Kidney (tissue), 14 donors: ENCODE data around the gene CCNL1. TPM values are rescaled to one million over a fixed set of nuclear protein-coding genes. Genes with fewer than 3 reads are reported as not detected.

Source experiments
- DNase-seq, 5 donors: peaks; one replicate each; pipeline ENCODE4 v3.0.0-alpha.2; 2013 to 2020
- FAIRE-seq: peaks from 2 replicates; lab custom pipeline; 2012; peaks lifted over from hg19 to GRCh38; lab: Jason Lieb, UNC
- H3K27ac ChIP-seq, 2 donors: one replicate each; pipeline ENCODE4 v1.7.0; 2013; ENCODE audit warnings: low read depth in 2 of 2, low read length in 2 of 2, inconsistent platforms in 1 of 2
- H3K27me3 ChIP-seq: one replicate; pipeline ENCODE4 v1.7.1; 2013; ENCODE audit warnings: low read length, inconsistent platforms; ENCODE audit not compliant: control insufficient read depth, insufficient read depth
- H3K36me3 ChIP-seq, 3 donors: one replicate each; pipeline versions ENCODE4 v1.7.0 to v1.7.1; 2013; ENCODE audit warnings: low read length in 3 of 3, control low read depth in 1 of 3, inconsistent platforms in 1 of 3; ENCODE audit not compliant: insufficient read depth in 3 of 3, control insufficient read depth in 2 of 3
- H3K4me1 ChIP-seq, 3 donors: one replicate each; pipeline versions ENCODE4 v1.7.0 to v1.7.1; 2013; ENCODE audit warnings: low read length in 3 of 3, inconsistent platforms in 1 of 3, low read depth in 1 of 3; ENCODE audit not compliant: control insufficient read depth in 2 of 3, insufficient read depth in 2 of 3
- H3K4me3 ChIP-seq, 3 donors: one replicate each; pipeline versions ENCODE4 v1.7.0 to v1.8.1; 2013; ENCODE audit warnings: low read length in 3 of 3, control low read depth in 1 of 3, inconsistent platforms in 1 of 3
- H3K9ac ChIP-seq, 3 donors: one replicate each; pipeline versions ENCODE4 v1.7.0 to v1.7.1; 2013; ENCODE audit warnings: low read length in 3 of 3, control low read depth in 1 of 3, inconsistent platforms in 1 of 3
- H3K9me3 ChIP-seq, 3 donors: one replicate each; pipeline versions ENCODE4 v1.7.0 to v1.7.1; 2013; ENCODE audit warnings: low read length in 3 of 3, control low read depth in 1 of 3, inconsistent platforms in 1 of 3; ENCODE audit not compliant: control insufficient read depth in 2 of 3, insufficient read depth in 1 of 3
- CTCF ChIP-seq: IDR thresholded peaks from 3 replicates; pipeline ENCODE4 v1.5.1; 2012; ENCODE audit warnings: mild to moderate bottlenecking, moderate library complexity, borderline replicate concordance; ENCODE audit not compliant: insufficient read depth; ENCODE audit errors: extremely low read depth
- intact Hi-C: fragments of 100-400 bp; cut with DNase I; formaldehyde crosslinking; loops from one replicate; pipeline ENCODE4 v1.11.1; 2022
- polyA plus RNA-seq: library from polyadenylated mRNA; stranded (reverse); fragments of 350-450 nt; fragmentation: Illumina TruSeq; extraction: RNeasy Lipid Tissue Mini Kit (QIAGEN cat#74804); gene quantifications from one replicate; pipeline ENCODE4 v1.2.3, GENCODE V29; 2014; ENCODE audit warnings: low read depth, low replicate concordance; ENCODE audit not compliant: insufficient read depth
- total RNA-seq: library from RNA; stranded (reverse); fragmentation: NEBNext Ultra II Directional; extraction: Animal tissue kit (Norgen Biotek cat#: 25700); gene quantifications from one replicate; pipeline ENCODE4 v1.2.1, GENCODE V29; 2021
- donor health status: control.
- donor health status: control.
- donor health status: control.
- donor health status: control.
- donor health status: control.
- donor health status: DM: yes; HTN: yes; CAD: no.
- donor health status: Normal renal cell carcinoma (clear cell type).

Gene CCNL1
- total and polyA plus RNA-seq, 2 donors from 2014 or later = 41.7 to 104 TPM

- H3K27ac ChIP-seq = no peak overlapping the region
These were observed 47.4 kb downstream of the CCNL1 start for GRCh38 chr3:157112536-157112935.

GRCh38 chr3:157111518-157111917 is 48.4 kb downstream of the CCNL1 start:
- DNase-seq (no peak), FAIRE-seq (no peak)
- no peak for TF ChIP-seq CTCF
- Histone ChIP-seq H3K9ac (no peak overlapping the region), H3K27me3 (no peaks in the 10 kb centered on the region), H3K4me3 (no peak overlapping the region), H3K4me1 (no peaks in the 10 kb centered on the region), H3K27ac (no peak overlapping the region), H3K36me3 (no peaks in the 10 kb centered on the region), H3K9me3 (no peaks in the 10 kb centered on the region)
- intact Hi-C loops = no loop called here

More at GRCh38 chr3:157112536-157112935, 47.4 kb downstream of the CCNL1 start:
- no peaks in the 10 kb centered on the region for H3K9me3 ChIP-seq
- H3K9ac ChIP-seq = no peak overlapping the region
- intact Hi-C loops = no loop called here
- DNase-seq (no peak), FAIRE-seq (no peak)
- no peak overlapping the region for H3K4me3 ChIP-seq
- no peaks in the 10 kb centered on the region for H3K4me1 ChIP-seq
- no peak for TF ChIP-seq CTCF
- H3K27me3 ChIP-seq = no peaks in the 10 kb centered on the region
- H3K36me3 ChIP-seq = no peaks in the 10 kb centered on the region

GRCh38 chr3:157110761-157111278 is 49.1 kb downstream of the CCNL1 start:
- no peak overlapping the region for H3K27ac ChIP-seq
- no peak overlapping the region for H3K9ac ChIP-seq
- intact Hi-C loops = no loop called here
- H3K27me3 ChIP-seq = no peaks in the 10 kb centered on the region
- FAIRE-seq = no peak
- H3K9me3 ChIP-seq = no peaks in the 10 kb centered on the region
- TF ChIP-seq CTCF = no peak
- H3K36me3 ChIP-seq = no peaks in the 10 kb centered on the region
- DNase-seq = peak in 1 of 5 donors; percentile 49
- no peaks in the 10 kb centered on the region for H3K4me1 ChIP-seq
- H3K4me3 ChIP-seq = no peak overlapping the region
